ENCODE measurements around the gene RPL11. TPM values are rescaled to one million over a fixed set of nuclear protein-coding genes. Genes with fewer than 3 reads are reported as not detected.

The RPL11 gene
- total and polyA plus RNA-seq, 2 experiments from 2014 or later, result 1,126 to 1,484 TPM

- peak; percentile 53 for TF ChIP-seq CREB1 (CRISPR knock-in tag; IDR thresholded peaks at IDR 0.05; ENCODE audit: low read depth)
Measured at GRCh38 chr1:23691499-23692307, at the start of gene RPL11 (continued).

- H3K4me3 Mint-ChIP-seq, result no peak overlapping the region
- DNase-seq (ENCODE audit: low spot score) (no peak), ATAC-seq (peak; percentile 72)
- TF ChIP-seq STAT1 (IDR thresholded peaks at IDR 0.05; ENCODE audit: unreplicated experiment) (no peak), ETS1 (IDR thresholded peaks at IDR 0.05) (no peak), CREB1 (CRISPR knock-in tag; IDR thresholded peaks at IDR 0.05; ENCODE audit: low read depth) (no peak), ZNF114 (CRISPR knock-in tag; IDR thresholded peaks at IDR 0.05) (no peak), EZH2phosphoT487 (IDR thresholded peaks at IDR 0.05; ENCODE audit: unreplicated experiment) (no peak), ZNF462 (CRISPR knock-in tag; IDR thresholded peaks at IDR 0.05) (no peak), CTCF (conservative IDR thresholded peaks at IDR 0.05; ENCODE audit: low read depth in 2 of 2) (no peak), ZNF331 (CRISPR knock-in tag; IDR thresholded peaks at IDR 0.05; ENCODE audit: low read depth) (no peak), REST (IDR thresholded peaks at IDR 0.05; ENCODE audit: unreplicated experiment) (no peak)
Measured at GRCh38 chr1:23643736-23644554, 47.7 kb upstream of the RPL11 start.

More at GRCh38 chr1:23643736-23644554, 47.7 kb upstream of the RPL11 start:
- Mint-ChIP-seq H3K36me3 (ENCODE audit: low read depth) (no peaks in the 10 kb centered on the region), H3K27ac (no peak overlapping the region), H3K27me3 (ENCODE audit: insufficient read depth, low read depth, poor library complexity) (peaks cover 5% of the 10 kb centered on the region), H3K9me3 (no peaks in the 10 kb centered on the region), H3K4me1 (peaks cover 11% of the 10 kb centered on the region; the same call in 1 of the 3 replicates)
- 0 out of 2 replicates have a peak, but pooled peaks cover 3% of the 10 kb centered on the region for H3K9me2 ChIP-seq (ENCODE audit: insufficient read depth)
- no peaks in the 10 kb centered on the region for H3K79me2 ChIP-seq (replicated peaks; ENCODE audit: insufficient read depth)
- no peaks in the 10 kb centered on the region for H3F3A ChIP-seq (replicated peaks; ENCODE audit: low read depth)
- no peaks in the 10 kb centered on the region for H3K4me1 ChIP-seq (ENCODE audit: insufficient read depth)
- H3K36me3 ChIP-seq (ENCODE audit: insufficient read depth), result no peaks in the 10 kb centered on the region
- no peak overlapping the region for H3K4me2 ChIP-seq
- no peaks in the 10 kb centered on the region for H4K20me1 ChIP-seq (replicated peaks; ENCODE audit: insufficient read depth)
- H3K27me3 ChIP-seq (ENCODE audit: insufficient read depth), result no peaks in the 10 kb centered on the region
- H3K27ac ChIP-seq (ENCODE audit: low read depth), result no peak overlapping the region
- no peak overlapping the region for H3K4me3 ChIP-seq
- peak overlapping the region; percentile 63; the same call in 1 of the 2 replicates for H2AFZ ChIP-seq
